Measurements from ENCODE around the gene VRTN.
A peak's percentile ranks its signal among the peaks of the same experiment; 100 is the strongest.

The VRTN gene

DNA sequence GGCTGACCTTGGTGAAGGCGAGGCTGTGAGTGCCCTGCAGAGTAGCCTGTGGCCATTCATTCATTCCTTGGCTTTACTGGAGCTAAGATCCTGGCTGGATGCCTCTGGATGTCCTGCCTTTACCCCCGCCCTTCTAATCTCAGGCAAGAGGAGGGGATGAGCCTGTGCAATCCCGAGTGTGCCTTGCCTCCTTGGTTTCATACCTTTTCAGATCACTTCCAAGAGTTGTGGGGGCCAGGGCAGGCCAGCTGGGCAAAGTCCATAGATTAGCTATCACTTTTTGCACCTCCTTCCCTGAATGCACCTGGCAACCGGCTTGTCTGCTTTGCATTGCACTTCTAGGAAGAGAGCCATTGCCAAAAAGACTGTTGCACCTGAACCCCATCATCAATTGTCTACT lies 1.5 kb downstream of the VRTN start:
- H3K36me3 ChIP-seq (ENCODE audit: control insufficient read depth, insufficient read depth, low read length): no peaks in the 10 kb centered on the region
- H3K9me3 ChIP-seq (ENCODE audit: control insufficient read depth, low read length): no peaks in the 10 kb centered on the region
- H3K27me3 ChIP-seq (ENCODE audit: control insufficient read depth, insufficient read depth, low read length, poor library complexity, severe bottlenecking): no peaks in the 10 kb centered on the region
- H3K4me3 ChIP-seq (ENCODE audit: insufficient read depth, low read depth, low read length): peak overlapping the region; percentile 46
- 3 to 7% methylated on average over 4 of the region's 4 CpGs for WGBS, 2 experiments
- peaks cover 26% of the 10 kb centered on the region for H3K4me1 ChIP-seq (ENCODE audit: control insufficient read depth, insufficient read depth, low read length)
- no peak overlapping the region for H3K27ac ChIP-seq (ENCODE audit: insufficient read depth, low read depth, low read length, poor library complexity, severe bottlenecking)

DNA sequence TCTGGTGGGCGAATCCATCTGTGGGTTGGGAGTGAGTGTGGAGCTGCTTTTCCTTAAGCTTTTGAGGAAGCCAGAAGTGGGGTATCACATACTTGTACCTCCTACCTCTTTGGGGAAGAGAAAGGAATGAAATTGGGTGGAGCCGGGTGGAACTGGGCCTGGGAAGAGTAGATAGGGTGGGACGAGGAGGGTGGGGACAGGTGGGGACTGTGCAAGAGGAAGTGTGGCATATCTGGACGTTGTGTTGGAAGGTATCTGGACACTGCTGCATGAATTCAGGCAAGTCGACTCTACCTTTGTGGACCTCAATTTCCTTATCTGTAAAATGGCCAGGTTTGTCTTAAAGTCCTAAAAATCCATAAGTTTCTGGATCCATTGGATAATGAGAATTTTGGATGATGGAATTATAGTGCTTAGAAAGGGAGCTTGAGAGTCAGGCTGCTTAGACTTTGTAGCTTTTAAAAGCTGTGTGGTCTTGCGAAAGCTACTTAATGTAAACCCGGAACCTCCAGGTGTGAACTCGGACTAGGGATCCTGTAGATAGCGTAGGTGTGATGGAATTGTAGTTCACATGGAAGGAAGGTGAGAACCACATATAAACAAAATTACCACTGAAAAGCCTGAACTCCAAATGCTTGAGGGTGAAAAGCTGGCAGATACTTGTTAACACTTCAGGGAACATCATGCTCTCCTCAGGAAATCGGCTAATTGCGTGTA lies 2.1 kb downstream of the VRTN start:
- Histone ChIP-seq H3K9me3 (ENCODE audit: control insufficient read depth, low read length) (no peaks in the 10 kb centered on the region), H3K27me3 (ENCODE audit: control insufficient read depth, insufficient read depth, low read length, poor library complexity, severe bottlenecking) (no peaks in the 10 kb centered on the region), H3K36me3 (ENCODE audit: control insufficient read depth, insufficient read depth, low read length) (no peaks in the 10 kb centered on the region), H3K27ac (ENCODE audit: insufficient read depth, low read depth, low read length, poor library complexity, severe bottlenecking) (no peak overlapping the region), H3K4me1 (ENCODE audit: control insufficient read depth, insufficient read depth, low read length) (peaks cover 26% of the 10 kb centered on the region), H3K4me3 (ENCODE audit: insufficient read depth, low read depth, low read length) (peak overlapping the region; percentile 46)
- WGBS, 2 experiments: 14 to 23% methylated on average over 8 to 11 of the region's 11 CpGs

DNA sequence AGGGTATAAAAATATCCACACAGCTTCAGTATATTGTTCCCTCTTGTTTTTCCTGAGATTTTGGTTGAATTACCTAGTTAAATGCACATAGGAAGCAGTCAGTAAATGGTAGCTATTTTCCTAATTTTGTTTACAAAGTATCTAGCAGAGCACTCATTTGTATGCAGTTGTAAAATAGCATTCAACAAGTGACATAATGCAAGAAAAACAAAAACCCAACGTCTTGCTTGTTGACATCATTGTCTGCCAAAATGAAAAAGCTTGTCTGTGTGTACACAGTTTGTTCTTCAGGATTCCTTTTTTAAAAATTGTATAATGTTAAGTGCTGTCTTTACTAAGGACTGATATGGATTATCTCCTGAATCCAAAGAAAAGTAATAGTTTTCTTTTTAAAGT lies 2.7 kb downstream of the VRTN start:
- Histone ChIP-seq H3K4me1 (ENCODE audit: control insufficient read depth, insufficient read depth, low read length) (peaks cover 26% of the 10 kb centered on the region), H3K4me3 (ENCODE audit: insufficient read depth, low read depth, low read length) (peak overlapping the region; percentile 46), H3K27ac (ENCODE audit: insufficient read depth, low read depth, low read length, poor library complexity, severe bottlenecking) (no peak overlapping the region), H3K9me3 (ENCODE audit: control insufficient read depth, low read length) (no peaks in the 10 kb centered on the region), H3K36me3 (ENCODE audit: control insufficient read depth, insufficient read depth, low read length) (no peaks in the 10 kb centered on the region), H3K27me3 (ENCODE audit: control insufficient read depth, insufficient read depth, low read length, poor library complexity, severe bottlenecking) (no peaks in the 10 kb centered on the region)
- 0 to 11% methylated on average over 1 of the region's 1 CpG for WGBS, 2 experiments

DNA sequence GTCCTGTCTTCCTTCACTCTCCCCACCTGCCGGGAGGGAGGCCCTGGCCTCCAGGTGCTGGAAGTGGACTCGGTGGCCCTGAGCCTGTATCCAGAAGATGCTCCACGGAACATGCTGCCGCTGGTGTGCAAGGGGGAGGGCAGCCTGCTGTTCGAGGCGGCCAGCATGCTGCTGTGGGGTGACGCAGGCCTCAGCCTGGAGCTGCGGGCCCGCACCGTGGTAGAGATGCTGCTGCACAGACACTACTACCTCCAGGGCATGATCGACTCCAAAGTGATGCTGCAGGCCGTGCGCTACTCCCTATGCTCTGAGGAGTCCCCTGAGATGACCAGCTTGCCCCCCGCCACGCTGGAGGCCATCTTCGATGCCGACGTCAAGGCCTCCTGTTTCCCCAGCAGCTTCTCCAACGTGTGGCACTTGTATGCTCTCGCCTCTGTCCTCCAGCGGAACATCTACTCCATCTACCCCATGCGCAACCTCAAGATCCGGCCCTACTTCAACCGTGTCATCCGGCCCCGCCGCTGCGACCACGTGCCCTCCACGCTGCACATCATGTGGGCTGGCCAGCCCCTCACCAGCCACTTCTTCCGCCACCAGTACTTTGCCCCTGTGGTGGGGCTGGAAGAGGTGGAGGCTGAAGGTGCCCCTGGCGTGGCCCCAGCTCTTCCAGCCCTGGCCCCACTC lies 8.8 kb downstream of the VRTN start:
- no peaks in the 10 kb centered on the region for H3K27me3 ChIP-seq (ENCODE audit: control insufficient read depth, insufficient read depth, low read length, poor library complexity, severe bottlenecking)

DNA sequence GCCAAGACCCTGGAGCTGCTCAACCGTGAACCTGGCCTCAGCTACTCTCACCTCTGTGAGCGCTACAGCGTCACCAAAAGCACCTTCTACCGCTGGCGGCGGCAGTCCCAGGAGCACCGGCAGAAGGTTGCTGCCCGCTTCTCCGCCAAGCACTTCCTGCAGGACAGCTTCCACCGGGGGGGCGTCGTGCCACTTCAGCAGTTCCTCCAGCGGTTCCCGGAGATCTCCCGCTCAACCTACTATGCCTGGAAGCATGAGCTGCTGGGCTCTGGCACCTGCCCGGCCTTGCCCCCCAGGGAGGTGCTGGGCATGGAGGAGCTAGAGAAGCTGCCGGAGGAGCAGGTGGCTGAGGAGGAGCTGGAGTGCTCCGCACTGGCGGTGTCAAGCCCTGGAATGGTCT lies 9.3 kb downstream of the VRTN start:
- no peak overlapping the region for H3K27ac ChIP-seq (ENCODE audit: insufficient read depth, low read depth, low read length, poor library complexity, severe bottlenecking)
- H3K36me3 ChIP-seq (ENCODE audit: control insufficient read depth, insufficient read depth, low read length): peaks cover 9% of the 10 kb centered on the region
- H3K27me3 ChIP-seq (ENCODE audit: control insufficient read depth, insufficient read depth, low read length, poor library complexity, severe bottlenecking): no peaks in the 10 kb centered on the region
- 94 to 96% methylated on average over 19 of the region's 19 CpGs for WGBS, 2 experiments
- no peak overlapping the region for H3K4me3 ChIP-seq (ENCODE audit: insufficient read depth, low read depth, low read length)
- peaks cover 9% of the 10 kb centered on the region for H3K4me1 ChIP-seq (ENCODE audit: control insufficient read depth, insufficient read depth, low read length)
- no peaks in the 10 kb centered on the region for H3K9me3 ChIP-seq (ENCODE audit: control insufficient read depth, low read length)

More for the DNA sequence above, 8.8 kb downstream of the VRTN start:
- Histone ChIP-seq H3K4me1 (ENCODE audit: control insufficient read depth, insufficient read depth, low read length) (peaks cover 7% of the 10 kb centered on the region), H3K9me3 (ENCODE audit: control insufficient read depth, low read length) (no peaks in the 10 kb centered on the region), H3K36me3 (ENCODE audit: control insufficient read depth, insufficient read depth, low read length) (peaks cover 9% of the 10 kb centered on the region), H3K27ac (ENCODE audit: insufficient read depth, low read depth, low read length, poor library complexity, severe bottlenecking) (no peak overlapping the region), H3K4me3 (ENCODE audit: insufficient read depth, low read depth, low read length) (no peak overlapping the region)
- 96 to 97% methylated on average over 32 of the region's 32 CpGs for WGBS, 2 experiments

DNA sequence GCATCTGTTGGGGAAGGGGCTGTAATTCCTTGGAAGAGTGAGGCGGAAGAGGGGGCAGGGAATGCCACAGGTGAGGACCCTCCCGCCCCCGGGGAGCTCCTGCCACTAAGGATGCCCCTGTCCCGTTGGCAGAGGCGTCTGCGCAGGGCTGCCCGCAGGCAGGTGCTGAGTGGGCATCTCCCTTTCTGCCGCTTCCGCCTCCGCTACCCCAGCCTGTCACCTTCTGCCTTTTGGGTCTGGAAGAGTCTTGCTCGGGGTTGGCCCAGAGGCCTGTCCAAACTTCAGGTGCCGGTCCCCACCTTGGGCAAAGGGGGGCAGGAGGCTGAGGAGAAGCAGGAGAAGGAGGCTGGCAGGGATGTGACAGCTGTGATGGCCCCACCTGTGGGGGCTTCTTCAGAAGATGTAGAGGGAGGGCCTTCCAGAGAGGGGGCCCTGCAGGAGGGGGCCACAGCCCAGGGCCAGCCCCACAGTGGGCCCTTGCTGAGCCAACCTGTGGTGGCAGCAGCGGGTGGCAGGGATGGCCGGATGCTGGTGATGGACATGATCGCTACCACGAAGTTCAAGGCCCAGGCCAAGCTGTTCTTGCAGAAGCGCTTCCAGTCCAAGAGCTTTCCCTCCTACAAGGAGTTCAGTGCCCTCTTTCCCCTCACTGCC lies 10.0 kb downstream of the VRTN start:
- Histone ChIP-seq H3K4me3 (ENCODE audit: insufficient read depth, low read depth, low read length) (no peak overlapping the region), H3K36me3 (ENCODE audit: control insufficient read depth, insufficient read depth, low read length) (peaks cover 9% of the 10 kb centered on the region), H3K4me1 (ENCODE audit: control insufficient read depth, insufficient read depth, low read length) (peaks cover 9% of the 10 kb centered on the region), H3K27me3 (ENCODE audit: control insufficient read depth, insufficient read depth, low read length, poor library complexity, severe bottlenecking) (no peaks in the 10 kb centered on the region), H3K9me3 (ENCODE audit: control insufficient read depth, low read length) (no peaks in the 10 kb centered on the region), H3K27ac (ENCODE audit: insufficient read depth, low read depth, low read length, poor library complexity, severe bottlenecking) (no peak overlapping the region)
- WGBS, 2 experiments: 96% methylated on average over 17 of the region's 17 CpGs

DNA sequence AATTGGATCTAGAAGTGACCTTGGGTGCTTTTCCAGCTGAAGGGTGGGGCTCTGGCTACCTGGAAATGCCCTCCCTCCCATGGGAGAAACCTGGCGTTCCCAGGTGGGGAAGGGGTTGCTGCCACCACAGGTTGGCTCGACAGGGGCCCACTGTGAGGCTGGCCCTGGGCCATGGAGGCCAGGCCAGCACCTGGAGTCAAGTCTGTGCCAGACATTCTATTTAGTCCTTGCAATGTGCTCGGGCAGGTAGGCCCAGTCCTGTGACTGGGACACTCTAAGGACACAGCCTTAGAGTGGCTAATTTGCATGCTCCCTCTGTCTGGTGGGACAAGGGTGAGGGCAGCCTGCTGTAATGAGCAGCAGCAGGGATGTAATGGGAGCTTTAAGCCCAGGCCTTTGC lies 11.9 kb downstream of the VRTN start:
- Histone ChIP-seq H3K36me3 (ENCODE audit: control insufficient read depth, insufficient read depth, low read length) (peaks cover 9% of the 10 kb centered on the region), H3K27ac (ENCODE audit: insufficient read depth, low read depth, low read length, poor library complexity, severe bottlenecking) (no peak overlapping the region), H3K9me3 (ENCODE audit: control insufficient read depth, low read length) (no peaks in the 10 kb centered on the region), H3K4me1 (ENCODE audit: control insufficient read depth, insufficient read depth, low read length) (peaks cover 13% of the 10 kb centered on the region), H3K27me3 (ENCODE audit: control insufficient read depth, insufficient read depth, low read length, poor library complexity, severe bottlenecking) (no peaks in the 10 kb centered on the region), H3K4me3 (ENCODE audit: insufficient read depth, low read depth, low read length) (no peak overlapping the region)
- 82 to 84% methylated on average over 3 of the region's 3 CpGs for WGBS, 2 experiments

DNA sequence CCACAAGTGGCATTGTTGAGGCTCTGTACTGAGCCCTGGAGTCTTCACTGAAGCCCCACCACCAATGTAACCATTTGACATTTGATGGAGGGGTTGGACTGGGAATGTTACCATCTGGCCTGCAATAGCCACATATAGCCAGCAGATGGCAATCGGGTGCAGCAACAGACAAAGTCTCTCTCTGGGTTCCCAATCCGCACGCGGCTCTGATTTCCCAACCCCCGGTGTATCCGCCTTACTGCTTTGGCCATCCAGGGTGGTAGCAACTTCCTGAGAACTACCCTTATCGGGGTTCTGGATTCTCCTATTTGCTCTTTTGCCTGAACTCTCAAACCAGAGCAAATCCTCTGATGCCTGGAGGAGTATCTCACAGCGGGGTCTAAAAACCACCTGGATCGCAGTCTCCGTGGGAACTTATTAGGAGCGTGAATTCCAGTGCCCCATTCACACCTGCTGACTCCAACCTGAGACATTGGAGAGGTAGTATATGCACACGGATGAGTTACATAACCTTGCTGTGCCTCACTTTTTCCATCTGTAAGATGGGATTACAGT lies 14.2 kb downstream of the VRTN start:
- Histone ChIP-seq H3K4me3 (ENCODE audit: insufficient read depth, low read depth, low read length) (no peak overlapping the region), H3K4me1 (ENCODE audit: control insufficient read depth, insufficient read depth, low read length) (peaks cover 13% of the 10 kb centered on the region), H3K27me3 (ENCODE audit: control insufficient read depth, insufficient read depth, low read length, poor library complexity, severe bottlenecking) (no peaks in the 10 kb centered on the region), H3K27ac (ENCODE audit: insufficient read depth, low read depth, low read length, poor library complexity, severe bottlenecking) (no peak overlapping the region), H3K36me3 (ENCODE audit: control insufficient read depth, insufficient read depth, low read length) (peaks cover 9% of the 10 kb centered on the region), H3K9me3 (ENCODE audit: control insufficient read depth, low read length) (no peaks in the 10 kb centered on the region)
- 38 to 43% methylated on average over 12 of the region's 12 CpGs for whole genome bisulfite sequencing, 2 experiments

DNA sequence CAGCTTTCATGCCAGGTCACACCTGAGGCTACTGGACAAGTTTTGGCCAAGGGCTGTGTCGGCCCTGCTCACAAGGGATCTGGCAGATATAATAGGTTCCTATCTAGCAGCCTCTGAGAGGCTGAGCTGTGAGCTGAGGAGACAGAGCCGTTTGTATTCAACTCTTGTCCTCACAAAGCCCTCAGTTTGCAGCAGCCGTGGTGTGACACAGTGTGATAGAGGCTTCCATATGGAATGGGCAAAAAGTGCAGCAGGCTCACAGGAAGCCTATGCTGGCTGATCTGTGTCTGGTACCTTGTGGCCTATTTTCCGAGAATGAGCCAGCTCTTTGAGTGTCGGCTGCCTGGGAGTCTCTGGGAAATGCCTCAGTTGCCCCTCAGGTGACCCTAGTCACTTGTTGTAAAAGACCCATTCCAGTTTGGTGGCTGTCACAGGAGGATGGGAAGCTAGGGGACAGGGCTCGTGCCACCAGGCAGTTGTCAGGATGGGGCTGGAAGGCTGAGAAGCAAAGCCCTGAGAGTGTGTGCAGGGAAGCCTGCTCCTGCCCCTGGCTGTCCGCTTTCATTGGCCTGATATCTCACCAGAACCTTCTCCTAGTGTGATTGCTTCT lies 16.1 kb downstream of the VRTN start:
- Histone ChIP-seq H3K4me1 (ENCODE audit: control insufficient read depth, insufficient read depth, low read length) (peaks cover 13% of the 10 kb centered on the region), H3K9me3 (ENCODE audit: control insufficient read depth, low read length) (no peaks in the 10 kb centered on the region), H3K4me3 (ENCODE audit: insufficient read depth, low read depth, low read length) (no peak overlapping the region), H3K36me3 (ENCODE audit: control insufficient read depth, insufficient read depth, low read length) (no peaks in the 10 kb centered on the region), H3K27ac (ENCODE audit: insufficient read depth, low read depth, low read length, poor library complexity, severe bottlenecking) (no peak overlapping the region), H3K27me3 (ENCODE audit: control insufficient read depth, insufficient read depth, low read length, poor library complexity, severe bottlenecking) (no peaks in the 10 kb centered on the region)
- WGBS, 2 experiments: 85 to 86% methylated on average over 7 of the region's 7 CpGs

DNA sequence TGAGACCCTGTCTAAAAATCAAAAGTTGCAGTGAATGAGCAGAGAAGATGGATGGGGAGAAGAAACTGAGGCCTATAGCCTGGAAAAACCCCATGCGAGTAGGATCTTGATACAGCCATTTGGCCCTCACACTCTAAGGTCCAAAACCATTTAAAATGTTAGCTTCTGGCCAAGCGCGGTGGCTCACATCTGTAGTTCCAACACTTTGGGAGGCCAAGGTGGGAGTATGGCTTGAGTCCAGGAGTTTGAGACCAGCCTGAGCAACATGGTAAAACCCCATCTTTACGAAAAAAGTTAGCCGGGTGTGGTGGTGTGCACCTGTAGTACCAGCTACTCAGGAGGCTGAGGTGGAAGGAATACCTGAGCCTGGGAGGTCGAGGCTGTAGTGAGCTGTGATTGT lies 19.8 kb downstream of the VRTN start:
- H3K9me3 ChIP-seq (ENCODE audit: control insufficient read depth, low read length): no peaks in the 10 kb centered on the region
- H3K36me3 ChIP-seq (ENCODE audit: control insufficient read depth, insufficient read depth, low read length): no peaks in the 10 kb centered on the region
- no peak overlapping the region for H3K27ac ChIP-seq (ENCODE audit: insufficient read depth, low read depth, low read length, poor library complexity, severe bottlenecking)
- H3K27me3 ChIP-seq (ENCODE audit: control insufficient read depth, insufficient read depth, low read length, poor library complexity, severe bottlenecking): no peaks in the 10 kb centered on the region
- 91 to 94% methylated on average over 6 of the region's 6 CpGs for WGBS, 2 experiments
- peaks cover 4% of the 10 kb centered on the region for H3K4me1 ChIP-seq (ENCODE audit: control insufficient read depth, insufficient read depth, low read length)
- H3K4me3 ChIP-seq (ENCODE audit: insufficient read depth, low read depth, low read length): no peak overlapping the region

Measured in ectodermal cell (in vitro differentiated cells).